ENCODE data around the gene ARHGAP35. TPM values are rescaled to one million over a fixed set of nuclear protein-coding genes. Genes with fewer than 3 reads are reported as not detected.

Gene ARHGAP35
- polyA plus RNA-seq, 1 of the 3 experiments (the other 2 are of a cell fraction) = 25.1 TPM

DNA sequence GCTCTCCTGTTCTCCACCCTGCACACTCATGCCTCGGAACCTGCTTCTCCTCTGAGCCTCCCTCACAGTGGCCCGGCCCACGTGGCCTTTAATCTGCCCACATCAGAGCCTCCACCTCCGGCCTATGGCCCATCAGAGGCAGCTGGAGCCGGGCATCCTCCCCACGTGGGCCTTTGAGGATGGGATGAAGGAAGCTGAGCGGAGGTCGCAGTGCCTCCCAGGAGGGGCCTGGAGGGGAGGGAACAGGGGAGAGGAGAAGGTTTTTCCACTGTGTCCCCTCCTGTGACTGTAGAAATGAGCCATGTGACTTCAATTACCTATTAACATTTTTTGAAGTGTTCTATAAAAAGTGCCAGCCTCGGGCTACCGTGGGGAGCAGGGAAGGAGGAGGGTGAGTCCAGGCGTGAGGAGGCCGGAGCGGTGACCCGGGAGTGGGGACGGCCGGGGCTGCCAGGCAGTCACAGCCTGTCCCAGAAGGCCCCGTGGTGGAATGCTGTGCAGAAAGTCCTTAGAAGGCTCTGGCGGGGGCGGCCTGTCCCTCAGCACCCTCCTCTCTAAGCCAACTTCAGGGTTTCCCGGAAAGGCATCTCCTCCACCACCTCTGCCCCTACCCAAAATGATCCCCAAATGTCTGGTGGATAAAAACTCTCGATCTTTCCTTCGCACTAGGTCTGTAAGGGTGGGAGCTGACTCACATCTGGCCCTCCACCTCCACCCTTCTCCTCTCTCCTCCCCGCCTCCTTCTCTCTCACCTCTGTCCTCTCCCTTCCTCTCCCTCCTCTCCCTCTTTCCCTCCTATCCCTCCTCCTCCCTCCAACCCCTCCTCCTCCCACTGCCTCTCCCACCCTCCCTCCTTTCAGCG, 47.6 kb upstream of the ARHGAP35 start (continued):
- TF ChIP-seq SMC3 (IDR thresholded peaks at IDR 0.05; ENCODE audit: low read depth, low read length) = no peak
- no peak for TF ChIP-seq FOXM1 (IDR thresholded peaks at IDR 0.05; ENCODE audit: low read depth)

DNA sequence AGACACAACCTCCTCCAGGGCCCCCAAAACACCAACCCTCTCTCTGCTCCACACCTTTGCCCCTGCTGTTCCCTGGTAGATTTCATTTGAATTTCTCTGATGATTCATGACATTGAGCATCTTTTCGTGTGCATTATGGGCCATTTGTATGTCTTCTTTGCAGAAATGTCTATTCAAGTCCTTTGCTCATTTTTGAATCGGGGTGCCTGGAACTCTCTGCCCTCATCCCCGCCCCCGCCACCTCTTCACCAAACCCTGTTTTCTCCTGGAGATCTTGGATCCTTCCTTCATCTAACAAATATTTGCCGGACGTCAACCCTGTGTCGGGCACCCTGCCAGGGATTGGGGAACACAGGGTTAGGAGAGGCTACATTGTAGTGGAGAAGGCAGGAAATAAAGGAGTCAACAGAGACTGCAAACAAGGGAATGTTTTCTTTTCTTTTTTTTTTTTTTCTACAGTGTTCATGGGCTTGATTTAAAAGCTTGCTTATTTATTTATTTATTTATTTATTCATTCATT, 46.9 kb upstream of the ARHGAP35 start:
- Histone ChIP-seq H2AFZ (ENCODE audit: low read depth) (peak overlapping the region; percentile 72; the same call in 1 of the 2 replicates), H3K4me1 (ENCODE audit: control insufficient read depth in 1 of 2, insufficient read depth in 2 of 2, low read depth in 1 of 2, low read length in 1 of 2) (peaks cover 0 to 13% of the 10 kb centered on the region in 2 experiments; a peak in 1 of 4 replicates), H3K27me3 (ENCODE audit: insufficient read depth) (no peaks in the 10 kb centered on the region), H3K9ac (no peak overlapping the region), H3K9me2 (no peaks in the 10 kb centered on the region), H3K27ac (ENCODE audit: low read depth in 2 of 2, low read length in 1 of 2) (no peak overlapping the region; a peak in 1 of 4 replicates), H3K79me2 (ENCODE audit: insufficient read depth) (no peaks in the 10 kb centered on the region), H3K4me3 (ENCODE audit: low read depth in 2 of 2, low read length in 1 of 2) (no peak overlapping the region), H3F3A (replicated peaks; ENCODE audit: insufficient read depth) (no peaks in the 10 kb centered on the region), H3K4me2 (no peak overlapping the region), H3K36me3 (replicated peaks in 1 of 2; ENCODE audit: control insufficient read depth in 1 of 2, insufficient read depth in 2 of 2, low read length in 1 of 2) (no peaks in the 10 kb centered on the region), H3K9me3 (no peaks in the 10 kb centered on the region), H4K20me1 (ENCODE audit: insufficient read depth) (no peaks in the 10 kb centered on the region)
- no peak for TF ChIP-seq RXRA (IDR thresholded peaks at IDR 0.05; ENCODE audit: borderline replicate concordance, low read depth)
- TF ChIP-seq TCF12 (IDR thresholded peaks at IDR 0.05) = peak; percentile 72
- TF ChIP-seq, protein P1, sequence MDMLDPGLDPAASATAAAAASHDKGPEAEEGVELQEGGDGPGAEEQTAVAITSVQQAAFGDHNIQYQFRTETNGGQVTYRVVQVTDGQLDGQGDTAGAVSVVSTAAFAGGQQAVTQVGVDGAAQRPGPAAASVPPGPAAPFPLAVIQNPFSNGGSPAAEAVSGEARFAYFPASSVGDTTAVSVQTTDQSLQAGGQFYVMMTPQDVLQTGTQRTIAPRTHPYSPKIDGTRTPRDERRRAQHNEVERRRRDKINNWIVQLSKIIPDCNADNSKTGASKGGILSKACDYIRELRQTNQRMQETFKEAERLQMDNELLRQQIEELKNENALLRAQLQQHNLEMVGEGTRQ (IDR thresholded peaks at IDR 0.05; ENCODE audit: borderline replicate concordance, low read depth, low read length) = no peak
- no peak for TF ChIP-seq RAD21 (IDR thresholded peaks at IDR 0.05; ENCODE audit: low read length)
- no peak for TF ChIP-seq FOXM1 (IDR thresholded peaks at IDR 0.05; ENCODE audit: low read depth)
- no peak; a peak in 1 of 4 replicates for TF ChIP-seq EP300 (IDR thresholded peaks at IDR 0.05; ENCODE audit: borderline replicate concordance in 1 of 2, low read depth in 1 of 2, low read length in 1 of 2)
- TF ChIP-seq CHD2 (IDR thresholded peaks at IDR 0.05; ENCODE audit: low read length, partially characterized antibody) = no peak
- no peak for TF ChIP-seq SIN3A (IDR thresholded peaks at IDR 0.05; ENCODE audit: borderline replicate concordance, low read depth, low read length)
- TF ChIP-seq RFX5 (IDR thresholded peaks at IDR 0.05; ENCODE audit: low read length) = no peak
- WGBS (ENCODE audit: low lambda C conversion rate) = 41% methylated on average over 7 of the region's 7 CpGs
- CTCF ChIA-PET = no interaction called here
- no peak for DNase-seq
- POLR2A ChIA-PET = no interaction called here

DNA sequence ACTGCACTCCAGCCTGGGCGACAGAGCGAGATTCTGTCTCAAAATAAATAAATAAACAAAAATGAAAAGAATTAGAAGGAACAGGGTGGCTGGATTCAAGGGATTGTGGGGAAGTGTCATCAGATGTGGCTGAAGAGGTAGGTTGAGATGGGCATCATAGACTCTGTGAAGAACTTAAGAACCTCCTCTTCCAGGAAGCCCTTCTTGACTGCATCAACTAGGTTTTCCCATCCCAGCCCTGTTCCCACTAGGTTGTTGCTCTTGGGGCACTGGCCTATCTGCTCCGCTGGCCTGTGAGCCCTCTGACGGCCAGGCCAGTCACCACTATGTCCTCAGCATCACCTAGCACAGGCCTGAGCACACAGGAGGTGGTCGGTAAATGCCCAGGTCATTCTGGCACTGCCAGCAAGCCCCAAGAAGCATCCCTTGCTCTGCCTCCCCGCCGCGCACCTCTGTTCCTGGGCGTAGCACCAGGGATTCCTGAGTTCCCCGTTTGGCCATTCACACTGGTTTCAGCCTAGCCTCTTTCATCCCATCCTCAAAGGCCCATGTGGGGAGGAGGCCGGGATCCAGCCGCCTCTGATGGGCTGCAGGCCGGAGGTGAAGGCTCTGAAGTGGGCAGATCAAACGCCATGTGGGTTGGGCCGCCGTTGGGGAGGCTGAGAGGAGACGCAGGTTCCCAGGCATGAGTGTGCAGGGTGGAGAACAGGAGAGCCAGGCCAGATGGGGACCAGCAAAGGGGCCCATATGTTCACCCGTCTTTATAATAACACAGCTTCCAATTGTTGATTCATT, 44.8 kb upstream of the ARHGAP35 start:
- POLR2A ChIA-PET = no interaction called here
- TF ChIP-seq, protein P2, sequence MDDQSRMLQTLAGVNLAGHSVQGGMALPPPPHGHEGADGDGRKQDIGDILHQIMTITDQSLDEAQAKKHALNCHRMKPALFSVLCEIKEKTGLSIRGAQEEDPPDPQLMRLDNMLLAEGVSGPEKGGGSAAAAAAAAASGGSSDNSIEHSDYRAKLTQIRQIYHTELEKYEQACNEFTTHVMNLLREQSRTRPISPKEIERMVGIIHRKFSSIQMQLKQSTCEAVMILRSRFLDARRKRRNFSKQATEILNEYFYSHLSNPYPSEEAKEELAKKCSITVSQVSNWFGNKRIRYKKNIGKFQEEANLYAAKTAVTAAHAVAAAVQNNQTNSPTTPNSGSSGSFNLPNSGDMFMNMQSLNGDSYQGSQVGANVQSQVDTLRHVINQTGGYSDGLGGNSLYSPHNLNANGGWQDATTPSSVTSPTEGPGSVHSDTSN (IDR thresholded peaks at IDR 0.05) = no peak
- TF ChIP-seq GATA2 (CRISPR knock-in tag; IDR thresholded peaks at IDR 0.05) = no peak
- TF ChIP-seq, protein P3, sequence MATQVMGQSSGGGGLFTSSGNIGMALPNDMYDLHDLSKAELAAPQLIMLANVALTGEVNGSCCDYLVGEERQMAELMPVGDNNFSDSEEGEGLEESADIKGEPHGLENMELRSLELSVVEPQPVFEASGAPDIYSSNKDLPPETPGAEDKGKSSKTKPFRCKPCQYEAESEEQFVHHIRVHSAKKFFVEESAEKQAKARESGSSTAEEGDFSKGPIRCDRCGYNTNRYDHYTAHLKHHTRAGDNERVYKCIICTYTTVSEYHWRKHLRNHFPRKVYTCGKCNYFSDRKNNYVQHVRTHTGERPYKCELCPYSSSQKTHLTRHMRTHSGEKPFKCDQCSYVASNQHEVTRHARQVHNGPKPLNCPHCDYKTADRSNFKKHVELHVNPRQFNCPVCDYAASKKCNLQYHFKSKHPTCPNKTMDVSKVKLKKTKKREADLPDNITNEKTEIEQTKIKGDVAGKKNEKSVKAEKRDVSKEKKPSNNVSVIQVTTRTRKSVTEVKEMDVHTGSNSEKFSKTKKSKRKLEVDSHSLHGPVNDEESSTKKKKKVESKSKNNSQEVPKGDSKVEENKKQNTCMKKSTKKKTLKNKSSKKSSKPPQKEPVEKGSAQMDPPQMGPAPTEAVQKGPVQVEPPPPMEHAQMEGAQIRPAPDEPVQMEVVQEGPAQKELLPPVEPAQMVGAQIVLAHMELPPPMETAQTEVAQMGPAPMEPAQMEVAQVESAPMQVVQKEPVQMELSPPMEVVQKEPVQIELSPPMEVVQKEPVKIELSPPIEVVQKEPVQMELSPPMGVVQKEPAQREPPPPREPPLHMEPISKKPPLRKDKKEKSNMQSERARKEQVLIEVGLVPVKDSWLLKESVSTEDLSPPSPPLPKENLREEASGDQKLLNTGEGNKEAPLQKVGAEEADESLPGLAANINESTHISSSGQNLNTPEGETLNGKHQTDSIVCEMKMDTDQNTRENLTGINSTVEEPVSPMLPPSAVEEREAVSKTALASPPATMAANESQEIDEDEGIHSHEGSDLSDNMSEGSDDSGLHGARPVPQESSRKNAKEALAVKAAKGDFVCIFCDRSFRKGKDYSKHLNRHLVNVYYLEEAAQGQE (IDR thresholded peaks at IDR 0.05; ENCODE audit: low read depth, low read length) = no peak
- TF ChIP-seq FOXJ3 (CRISPR knock-in tag; IDR thresholded peaks at IDR 0.05) = no peak
- TF ChIP-seq SMC3 (IDR thresholded peaks at IDR 0.05; ENCODE audit: low read depth, low read length) = no peak
- TF ChIP-seq TAF1 (IDR thresholded peaks at IDR 0.05; ENCODE audit: borderline replicate concordance, low read depth, low read length) = no peak
- TF ChIP-seq JUND (IDR thresholded peaks at IDR 0.05) = no peak
- TF ChIP-seq MEF2A (IDR thresholded peaks at IDR 0.05; ENCODE audit: borderline replicate concordance, low read depth) = no peak

More for the DNA sequence above, 44.8 kb upstream of the ARHGAP35 start:
- Histone ChIP-seq H2AFZ (ENCODE audit: low read depth) (no peak overlapping the region), H3K4me3 (ENCODE audit: low read depth in 2 of 2, low read length in 1 of 2) (no peak overlapping the region), H3K4me1 (ENCODE audit: control insufficient read depth in 1 of 2, insufficient read depth in 2 of 2, low read depth in 1 of 2, low read length in 1 of 2) (peaks cover 0 to 16% of the 10 kb centered on the region in 2 experiments; a peak in 1 of 4 replicates), H3K79me2 (ENCODE audit: insufficient read depth) (no peaks in the 10 kb centered on the region), H3K36me3 (replicated peaks in 1 of 2; ENCODE audit: control insufficient read depth in 1 of 2, insufficient read depth in 2 of 2, low read length in 1 of 2) (no peaks in the 10 kb centered on the region), H3K27ac (ENCODE audit: low read depth in 2 of 2, low read length in 1 of 2) (no peak overlapping the region), H3F3A (replicated peaks; ENCODE audit: insufficient read depth) (no peaks in the 10 kb centered on the region), H3K9me2 (no peaks in the 10 kb centered on the region), H3K27me3 (ENCODE audit: insufficient read depth) (no peaks in the 10 kb centered on the region), H4K20me1 (ENCODE audit: insufficient read depth) (no peaks in the 10 kb centered on the region), H3K4me2 (no peak overlapping the region), H3K9ac (no peak overlapping the region), H3K9me3 (no peaks in the 10 kb centered on the region)
- DNase-seq = no peak
- 83% methylated on average over 17 of the region's 18 CpGs for WGBS (ENCODE audit: low lambda C conversion rate)
- CTCF ChIA-PET = interaction anchor here (1.3 to 1.4 kb wide), 2 partner anchors 10 to 24 kb away, joined by 4 read pairs; no protein-coding TSS in a partner anchor
